Measurements from ENCODE around the gene TIE1.

The TIE1 gene

DNA sequence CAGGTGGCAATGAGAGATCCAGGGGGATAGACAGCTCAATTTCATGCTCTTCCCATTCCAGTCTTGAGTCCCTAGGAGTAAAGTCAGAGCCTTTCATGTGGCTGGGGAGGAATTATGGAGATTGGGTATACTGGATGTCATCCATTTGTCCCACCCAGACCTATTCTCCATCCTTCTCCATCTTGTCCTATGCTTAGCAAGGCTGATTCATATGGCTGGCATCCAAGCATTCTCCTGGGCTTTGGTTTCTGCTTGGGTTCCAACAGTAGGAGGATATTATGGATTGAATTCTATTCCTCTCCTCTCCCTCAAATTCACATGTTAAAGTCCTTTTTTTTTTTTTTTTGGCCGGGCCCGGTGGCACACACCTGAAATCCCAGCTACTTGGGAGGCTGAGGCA is 54.2 kb downstream of the TIE1 start:
- in situ Hi-C loops (cut with HindIII; ENCODE audit: low sequenced_read_pairs) = no loop called here

DNA sequence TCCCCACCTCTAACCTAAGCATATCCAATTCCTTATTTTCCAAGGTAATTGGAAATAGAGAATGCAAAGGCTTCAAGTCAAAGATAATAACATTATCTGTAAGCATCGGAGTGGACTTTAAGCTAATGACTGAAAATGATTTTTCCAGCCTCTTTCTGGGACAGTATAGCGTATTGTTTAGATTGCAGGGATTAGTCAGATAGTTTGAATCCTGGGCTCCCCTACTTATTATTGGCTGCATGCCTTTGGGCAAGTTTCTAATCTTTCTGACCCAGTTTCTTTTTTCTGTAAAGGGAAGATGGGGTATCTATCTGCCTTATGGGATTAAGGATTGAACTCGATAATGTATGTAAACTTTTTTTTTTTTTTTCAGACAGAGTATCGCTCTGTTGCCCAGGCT is 56.5 kb downstream of the TIE1 start:
- no peak for DNase-seq (ENCODE audit: low read depth, low spot score)
- TF ChIP-seq, protein P1, sequence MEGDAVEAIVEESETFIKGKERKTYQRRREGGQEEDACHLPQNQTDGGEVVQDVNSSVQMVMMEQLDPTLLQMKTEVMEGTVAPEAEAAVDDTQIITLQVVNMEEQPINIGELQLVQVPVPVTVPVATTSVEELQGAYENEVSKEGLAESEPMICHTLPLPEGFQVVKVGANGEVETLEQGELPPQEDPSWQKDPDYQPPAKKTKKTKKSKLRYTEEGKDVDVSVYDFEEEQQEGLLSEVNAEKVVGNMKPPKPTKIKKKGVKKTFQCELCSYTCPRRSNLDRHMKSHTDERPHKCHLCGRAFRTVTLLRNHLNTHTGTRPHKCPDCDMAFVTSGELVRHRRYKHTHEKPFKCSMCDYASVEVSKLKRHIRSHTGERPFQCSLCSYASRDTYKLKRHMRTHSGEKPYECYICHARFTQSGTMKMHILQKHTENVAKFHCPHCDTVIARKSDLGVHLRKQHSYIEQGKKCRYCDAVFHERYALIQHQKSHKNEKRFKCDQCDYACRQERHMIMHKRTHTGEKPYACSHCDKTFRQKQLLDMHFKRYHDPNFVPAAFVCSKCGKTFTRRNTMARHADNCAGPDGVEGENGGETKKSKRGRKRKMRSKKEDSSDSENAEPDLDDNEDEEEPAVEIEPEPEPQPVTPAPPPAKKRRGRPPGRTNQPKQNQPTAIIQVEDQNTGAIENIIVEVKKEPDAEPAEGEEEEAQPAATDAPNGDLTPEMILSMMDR (IDR thresholded peaks at IDR 0.05; ENCODE audit: low read depth, low read length) = no peak
- in situ Hi-C loops (cut with HindIII; ENCODE audit: low sequenced_read_pairs) = no loop called here
- H3K4me3 ChIP-seq (ENCODE audit: low read depth, low read length) = no peak overlapping the region

More for the DNA sequence above, 54.2 kb downstream of the TIE1 start:
- H3K4me3 ChIP-seq (ENCODE audit: low read depth, low read length) = no peak overlapping the region
- peak; percentile 26 for DNase-seq (ENCODE audit: low read depth, low spot score)
- TF ChIP-seq, protein P1 (IDR thresholded peaks at IDR 0.05; ENCODE audit: low read depth, low read length) = no peak

DNA sequence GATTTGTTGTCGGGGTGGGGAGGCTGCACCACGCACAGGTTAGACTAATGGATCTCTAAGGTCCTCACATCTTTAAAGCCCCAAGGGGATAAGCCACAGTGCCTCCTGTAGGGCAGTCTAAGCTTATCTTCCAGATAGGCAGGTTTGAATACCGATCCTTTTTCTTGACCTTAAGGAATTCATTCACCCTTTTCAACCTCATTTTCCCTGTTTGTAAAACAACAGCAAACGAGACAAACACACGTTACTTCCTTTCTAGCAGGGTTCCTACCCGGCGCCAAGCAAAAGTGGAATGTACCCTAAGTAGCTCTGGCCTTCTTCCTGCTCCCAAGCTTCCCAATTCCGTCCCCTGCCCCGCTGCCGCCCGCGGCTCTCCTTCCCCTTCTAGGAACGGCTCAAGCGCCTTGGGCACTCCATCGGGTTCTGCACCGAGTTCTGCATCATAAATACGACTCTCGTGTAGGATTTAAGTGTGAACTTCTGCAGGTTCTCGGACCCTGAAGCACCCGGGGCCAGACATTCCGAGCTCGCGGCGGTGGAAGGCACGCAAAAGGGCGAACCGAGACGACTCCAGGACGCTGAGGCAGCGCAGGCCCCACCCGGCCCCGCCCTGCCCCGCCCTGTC is 57.5 kb downstream of the TIE1 start:
- in situ Hi-C loops (cut with HindIII; ENCODE audit: low sequenced_read_pairs) = no loop called here
- peak; percentile 58 for DNase-seq (ENCODE audit: low read depth, low spot score)
- TF ChIP-seq, protein P1 (IDR thresholded peaks at IDR 0.05; ENCODE audit: low read depth, low read length) = peak; percentile 42
- peak overlapping the region; percentile 52 for H3K4me3 ChIP-seq (ENCODE audit: low read depth, low read length)

DNA sequence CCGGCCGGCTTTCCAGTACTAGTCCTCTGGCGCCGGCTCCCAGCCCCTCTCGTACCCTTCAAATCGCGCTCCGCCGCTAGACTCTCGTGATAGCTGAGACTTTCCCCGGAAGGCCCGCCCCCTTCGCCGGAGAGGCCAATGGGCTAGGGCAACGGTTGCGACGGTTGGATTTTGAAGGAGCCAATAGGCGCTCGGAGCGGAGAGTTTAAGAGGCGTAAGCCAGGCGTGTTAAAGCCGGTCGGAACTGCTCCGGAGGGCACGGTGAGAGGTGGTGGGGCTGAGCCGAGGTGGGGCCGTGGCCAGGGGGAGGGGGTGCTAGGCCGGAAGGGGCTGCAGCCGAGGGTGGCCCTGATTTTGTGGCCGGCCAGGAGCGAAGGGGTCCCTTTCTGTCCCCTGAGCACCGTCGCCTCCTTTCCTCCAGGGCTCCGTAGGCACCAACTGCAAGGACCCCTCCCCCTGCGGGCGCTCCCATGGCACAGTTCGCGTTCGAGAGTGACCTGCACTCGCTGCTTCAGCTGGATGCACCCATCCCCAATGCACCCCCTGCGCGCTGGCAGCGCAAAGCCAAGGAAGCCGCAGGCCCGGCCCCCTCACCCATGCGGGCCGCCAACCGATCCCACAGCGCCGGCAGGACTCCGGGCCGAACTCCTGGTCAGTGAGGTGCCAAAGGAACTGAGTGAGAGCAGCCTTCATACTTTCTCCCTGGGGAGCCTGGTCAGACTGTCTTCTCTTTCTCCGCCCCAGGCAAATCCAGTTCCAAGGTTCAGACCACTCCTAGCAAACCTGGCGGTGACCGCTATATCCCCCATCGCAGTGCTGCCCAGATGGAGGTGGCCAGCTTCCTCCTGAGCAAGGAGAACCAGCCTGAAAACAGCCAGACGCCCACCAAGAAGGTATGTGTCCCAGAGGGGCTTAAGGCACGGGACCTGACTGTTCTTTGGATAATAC is 58.2 kb downstream of the TIE1 start, which contains the start of gene CDC20:
Gene CDC20, plus strand, starts transcription at position 236 of the 948 bp plus-strand sequence. Its CDS starts 235 bp downstream, at position 471.
- peak; percentile 97 for DNase-seq (ENCODE audit: low read depth, low spot score)
- TF ChIP-seq, protein P1 (IDR thresholded peaks at IDR 0.05; ENCODE audit: low read depth, low read length) = no peak
- peak within 1 kb of the TSS; percentile 52 for H3K4me3 ChIP-seq (ENCODE audit: low read depth, low read length)
- in situ Hi-C loops (cut with HindIII; ENCODE audit: low sequenced_read_pairs) = no loop called here

DNA sequence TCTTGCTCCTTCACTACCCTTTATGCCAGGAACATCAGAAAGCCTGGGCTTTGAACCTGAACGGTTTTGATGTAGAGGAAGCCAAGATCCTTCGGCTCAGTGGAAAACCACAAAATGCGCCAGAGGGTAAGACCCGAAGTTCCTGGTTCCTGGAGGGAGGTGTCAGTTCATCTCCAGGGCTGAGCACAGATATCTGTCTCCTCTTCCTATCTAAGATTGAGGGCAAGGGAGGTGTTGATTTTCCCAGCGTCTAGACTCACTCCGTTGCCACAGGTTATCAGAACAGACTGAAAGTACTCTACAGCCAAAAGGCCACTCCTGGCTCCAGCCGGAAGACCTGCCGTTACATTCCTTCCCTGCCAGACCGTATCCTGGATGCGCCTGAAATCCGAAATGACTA is 58.9 kb downstream of the TIE1 start:
- H3K4me3 ChIP-seq (ENCODE audit: low read depth, low read length) = peak overlapping the region; percentile 52
- in situ Hi-C loops (cut with HindIII; ENCODE audit: low sequenced_read_pairs) = no loop called here
- DNase-seq (ENCODE audit: low read depth, low spot score) = no peak
- TF ChIP-seq, protein P1 (IDR thresholded peaks at IDR 0.05; ENCODE audit: low read depth, low read length) = no peak

DNA sequence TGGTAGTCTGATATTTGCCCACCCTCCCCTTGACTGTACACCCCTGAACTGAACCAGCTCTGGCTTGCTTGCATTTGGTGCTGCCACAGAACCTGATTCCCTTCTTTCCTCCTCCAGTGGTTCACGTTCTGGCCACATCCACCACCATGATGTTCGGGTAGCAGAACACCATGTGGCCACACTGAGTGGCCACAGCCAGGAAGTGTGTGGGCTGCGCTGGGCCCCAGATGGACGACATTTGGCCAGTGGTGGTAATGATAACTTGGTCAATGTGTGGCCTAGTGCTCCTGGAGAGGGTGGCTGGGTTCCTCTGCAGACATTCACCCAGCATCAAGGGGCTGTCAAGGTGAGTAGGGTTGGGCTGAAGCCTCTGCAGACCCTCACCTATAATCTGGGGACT is 59.8 kb downstream of the TIE1 start:
- no peak for DNase-seq (ENCODE audit: low read depth, low spot score)
- in situ Hi-C loops (cut with HindIII; ENCODE audit: low sequenced_read_pairs) = no loop called here
- peak overlapping the region; percentile 52 for H3K4me3 ChIP-seq (ENCODE audit: low read depth, low read length)

More for the DNA sequence above, 59.8 kb downstream of the TIE1 start:
- TF ChIP-seq, protein P1 (IDR thresholded peaks at IDR 0.05; ENCODE audit: low read depth, low read length) = no peak

Measured in astrocyte of the spinal cord (primary cell).